SU-DHL-6 (cell line): ENCODE data around the gene CNTN4.

Source experiments
- H2AFZ ChIP-seq: fragments of 200-600 bp; sonication (generic); 2 replicates; pipeline ENCODE4 v1.6.1; 2014; ENCODE audit warnings: low read depth, mild to moderate bottlenecking, moderate library complexity, mixed read lengths, antibody characterized with exemption, low read length; ENCODE audit not compliant: severe bottlenecking
- H3F3A ChIP-seq: fragments of 200-600 bp; shearing (Covaris generic); 2 replicates; pipeline ENCODE4 v1.6.0; 2016; ENCODE audit warnings: antibody characterized with exemption, mild to moderate bottlenecking; ENCODE audit not compliant: insufficient read depth
- H3K27ac ChIP-seq: fragments of 200-600 bp; sonication (generic); 2 replicates; pipeline ENCODE4 v1.5.1; 2016; ENCODE audit warnings: low read depth, mild to moderate bottlenecking, low read length, moderate library complexity, mixed read lengths
- H3K27me3 ChIP-seq: fragments of 200-600 bp; sonication (generic), shearing (Covaris generic); 2 replicates; pipeline ENCODE4 v1.6.0; 2014; ENCODE audit warnings: mild to moderate bottlenecking, low read length
- H3K36me3 ChIP-seq: fragments of 200-600 bp; sonication (generic); 2 replicates; pipeline ENCODE4 v1.6.1; 2014; ENCODE audit warnings: mild to moderate bottlenecking, low read length, mixed read lengths
- H3K4me2 ChIP-seq: fragments of 300-600, 200-600 bp; shearing (Covaris generic), sonication (generic); 2 replicates; pipeline ENCODE4 v1.6.0; 2014; ENCODE audit warnings: low read length, low read depth, mild to moderate bottlenecking; ENCODE audit not compliant: poor library complexity, severe bottlenecking
- H3K4me3 ChIP-seq: fragments of 200-600 bp; sonication (generic); 2 replicates; pipeline ENCODE4 v1.5.1; 2014; ENCODE audit warnings: antibody characterized with exemption, low read length, mild to moderate bottlenecking, mixed read lengths; ENCODE audit not compliant: insufficient read depth, poor library complexity, severe bottlenecking
- H3K79me2 ChIP-seq: fragments of 200-600 bp; sonication (generic); 2 replicates; pipeline ENCODE4 v1.6.1; 2014; ENCODE audit warnings: mild to moderate bottlenecking, low read length, moderate library complexity; ENCODE audit not compliant: insufficient read depth
- H3K9ac ChIP-seq: fragments of 200-600 bp; sonication (generic); 2 replicates; pipeline ENCODE4 v1.7.0; 2014; ENCODE audit warnings: mild to moderate bottlenecking, low read length
- H3K9me2 ChIP-seq: fragments of 200-600 bp; sonication (generic); replicated peaks from 2 replicates; pipeline ENCODE4 v1.6.1; 2014; ENCODE audit warnings: low read length; ENCODE audit not compliant: insufficient read depth
- H3K9me3 ChIP-seq: fragments of 200-600 bp; sonication (generic); 2 replicates; pipeline ENCODE4 v1.6.1; 2014; ENCODE audit warnings: low read length, mixed read lengths; ENCODE audit not compliant: insufficient read depth
- H4K20me1 ChIP-seq: fragments of 200-600 bp; sonication (generic); 2 replicates; pipeline ENCODE4 v1.6.1; 2014; ENCODE audit warnings: low read depth, mild to moderate bottlenecking, antibody characterized with exemption, low read length, moderate library complexity, mixed read lengths
- EZH2phosphoT487 ChIP-seq: fragments of 200-600 bp; sonication (generic), shearing (Covaris generic); conservative IDR thresholded peaks from 2 replicates; pipeline ENCODE4 v1.6.1; 2018; ENCODE audit warnings: mild to moderate bottlenecking, antibody characterized with exemption, low read length, moderate library complexity, mixed read lengths
- TF ChIP-seq, protein P1 (sequence below): fragments of 200-600 bp; sonication (generic); IDR thresholded peaks from one replicate; pipeline ENCODE4 v1.5.1; 2017; ENCODE audit warnings: antibody characterized with exemption, mild to moderate bottlenecking, low read length, moderate library complexity; ENCODE audit not compliant: insufficient read depth, poor library complexity, severe bottlenecking

Gene CNTN4

DNA sequence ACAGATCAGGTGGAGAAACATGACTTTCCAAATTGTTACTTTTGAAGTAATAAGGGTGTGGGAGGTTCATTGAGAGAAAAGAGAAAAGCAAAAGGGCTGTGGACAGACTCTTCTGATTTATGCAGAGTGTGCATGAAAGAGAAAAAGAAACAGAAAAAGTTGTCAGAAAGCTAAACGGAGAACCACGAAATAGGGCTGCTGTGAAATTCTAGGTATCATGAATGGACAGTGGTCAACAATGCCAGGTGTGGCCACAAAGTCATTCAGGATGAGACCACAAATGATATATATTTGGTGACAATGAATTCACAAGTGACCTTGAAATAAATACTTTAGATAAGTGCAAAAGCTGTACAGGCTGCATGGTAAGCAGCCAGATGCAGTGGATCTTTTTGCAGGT, 841.4 kb downstream of the CNTN4 start:
- Histone ChIP-seq H3K9me2 (no peaks in the 10 kb centered on the region), H3K9ac (no peak overlapping the region), H2AFZ (no peak overlapping the region), H3K4me3 (no peak overlapping the region), H3K4me2 (no peak overlapping the region), H3K36me3 (no peaks in the 10 kb centered on the region), H3K9me3 (no peaks in the 10 kb centered on the region), H3F3A (no peaks in the 10 kb centered on the region), H3K27ac (no peak overlapping the region), H3K27me3 (no peaks in the 10 kb centered on the region), H4K20me1 (no peaks in the 10 kb centered on the region), H3K79me2 (no peaks in the 10 kb centered on the region)
- TF ChIP-seq, protein P1, sequence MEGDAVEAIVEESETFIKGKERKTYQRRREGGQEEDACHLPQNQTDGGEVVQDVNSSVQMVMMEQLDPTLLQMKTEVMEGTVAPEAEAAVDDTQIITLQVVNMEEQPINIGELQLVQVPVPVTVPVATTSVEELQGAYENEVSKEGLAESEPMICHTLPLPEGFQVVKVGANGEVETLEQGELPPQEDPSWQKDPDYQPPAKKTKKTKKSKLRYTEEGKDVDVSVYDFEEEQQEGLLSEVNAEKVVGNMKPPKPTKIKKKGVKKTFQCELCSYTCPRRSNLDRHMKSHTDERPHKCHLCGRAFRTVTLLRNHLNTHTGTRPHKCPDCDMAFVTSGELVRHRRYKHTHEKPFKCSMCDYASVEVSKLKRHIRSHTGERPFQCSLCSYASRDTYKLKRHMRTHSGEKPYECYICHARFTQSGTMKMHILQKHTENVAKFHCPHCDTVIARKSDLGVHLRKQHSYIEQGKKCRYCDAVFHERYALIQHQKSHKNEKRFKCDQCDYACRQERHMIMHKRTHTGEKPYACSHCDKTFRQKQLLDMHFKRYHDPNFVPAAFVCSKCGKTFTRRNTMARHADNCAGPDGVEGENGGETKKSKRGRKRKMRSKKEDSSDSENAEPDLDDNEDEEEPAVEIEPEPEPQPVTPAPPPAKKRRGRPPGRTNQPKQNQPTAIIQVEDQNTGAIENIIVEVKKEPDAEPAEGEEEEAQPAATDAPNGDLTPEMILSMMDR, result no peak

DNA sequence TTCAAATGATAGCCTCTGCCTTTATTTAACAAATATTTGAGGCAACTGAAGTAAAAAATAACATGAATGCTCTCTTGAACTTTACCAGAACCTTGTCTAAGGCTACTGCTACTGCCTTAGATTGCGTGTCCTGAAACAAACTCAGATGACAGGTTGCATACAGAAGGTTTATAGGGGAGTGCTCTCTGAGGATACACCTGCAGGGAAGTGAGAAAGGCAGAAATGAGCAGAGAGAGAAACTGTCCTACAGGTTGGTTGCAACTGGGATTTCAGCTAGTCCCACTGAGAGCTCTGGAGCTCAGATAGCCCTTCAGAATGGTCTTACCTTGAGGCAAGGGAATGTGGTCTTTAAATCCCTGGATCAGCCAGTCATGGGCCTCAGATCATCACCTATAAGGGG, 846.0 kb downstream of the CNTN4 start:
- no peak overlapping the region for H3K9ac ChIP-seq
- no peak overlapping the region for H2AFZ ChIP-seq
- no peaks in the 10 kb centered on the region for H3K79me2 ChIP-seq
- H3K36me3 ChIP-seq, result no peaks in the 10 kb centered on the region
- no peak overlapping the region for H3K4me2 ChIP-seq
- no peaks in the 10 kb centered on the region for H3K9me3 ChIP-seq
- H3K27ac ChIP-seq, result no peak overlapping the region
- H3F3A ChIP-seq, result no peaks in the 10 kb centered on the region
- H3K27me3 ChIP-seq, result no peaks in the 10 kb centered on the region
- no peaks in the 10 kb centered on the region for H4K20me1 ChIP-seq
- no peak overlapping the region for H3K4me3 ChIP-seq
- no peak for TF ChIP-seq EZH2phosphoT487
- TF ChIP-seq, protein P1, result no peak
- H3K9me2 ChIP-seq, result no peaks in the 10 kb centered on the region

DNA sequence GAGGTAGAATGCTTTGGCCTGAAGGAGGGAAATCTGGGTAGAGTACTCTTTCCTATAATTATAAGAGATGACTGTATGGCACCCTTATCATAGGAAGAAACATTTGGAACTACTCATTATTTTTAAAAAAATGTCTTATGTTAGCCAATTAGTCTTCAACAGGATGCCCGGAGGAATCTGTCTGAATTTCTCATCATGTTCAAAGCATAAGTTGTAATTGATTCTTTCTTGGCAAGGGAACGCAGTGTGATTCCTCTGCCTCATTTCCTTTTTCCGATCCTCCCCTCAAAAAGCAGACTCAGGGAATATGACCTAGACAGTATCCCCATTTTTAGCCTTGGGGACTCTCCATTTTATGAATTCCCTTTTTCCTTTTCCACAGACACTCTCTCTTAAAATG, 846.5 kb downstream of the CNTN4 start:
- Histone ChIP-seq H3K36me3 (no peaks in the 10 kb centered on the region), H2AFZ (no peak overlapping the region), H3K79me2 (no peaks in the 10 kb centered on the region), H3K9me2 (no peaks in the 10 kb centered on the region), H4K20me1 (no peaks in the 10 kb centered on the region), H3F3A (no peaks in the 10 kb centered on the region), H3K4me2 (no peak overlapping the region), H3K4me3 (no peak overlapping the region), H3K27ac (no peak overlapping the region), H3K9ac (no peak overlapping the region), H3K27me3 (no peaks in the 10 kb centered on the region), H3K9me3 (no peaks in the 10 kb centered on the region)
- TF ChIP-seq, protein P1, result no peak
- no peak for TF ChIP-seq EZH2phosphoT487

DNA sequence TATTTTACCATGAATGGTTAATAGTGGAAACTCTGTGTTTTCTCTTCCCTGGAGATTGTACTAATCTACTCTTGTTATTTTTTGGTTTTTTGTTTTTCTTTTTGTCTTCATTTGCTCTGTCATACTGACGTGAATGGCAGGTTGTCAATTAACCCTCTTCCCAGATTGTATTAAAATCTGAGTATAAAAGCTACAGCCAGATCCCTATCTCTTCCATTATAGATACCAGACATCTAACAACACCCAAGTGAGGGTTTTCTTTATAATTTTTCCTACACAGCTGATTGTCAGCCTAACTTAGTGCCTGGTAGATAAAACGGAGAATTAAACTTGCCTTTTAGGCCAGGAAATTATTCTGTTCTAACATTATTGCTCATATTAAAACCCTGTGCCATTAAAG, 848.9 kb downstream of the CNTN4 start:
- H4K20me1 ChIP-seq, result no peaks in the 10 kb centered on the region
- H3K36me3 ChIP-seq, result no peaks in the 10 kb centered on the region
- H3K27ac ChIP-seq, result no peak overlapping the region
- no peak overlapping the region for H2AFZ ChIP-seq
- no peaks in the 10 kb centered on the region for H3K79me2 ChIP-seq
- TF ChIP-seq EZH2phosphoT487, result no peak
- TF ChIP-seq, protein P1, result no peak
- H3K9ac ChIP-seq, result no peak overlapping the region
- no peaks in the 10 kb centered on the region for H3K9me3 ChIP-seq
- H3F3A ChIP-seq, result no peaks in the 10 kb centered on the region
- H3K4me3 ChIP-seq, result no peak overlapping the region
- no peaks in the 10 kb centered on the region for H3K9me2 ChIP-seq
- H3K27me3 ChIP-seq, result no peaks in the 10 kb centered on the region
- H3K4me2 ChIP-seq, result no peak overlapping the region
